ENCODE measurements around the gene SHROOM1.
"Not testable (repeated sequence)": the region's sequence is repeated elsewhere in the genome, so short reads cannot be mapped to it uniquely, and the experiment has no call there.

SHROOM1 gene

GRCh38 chr5:132870801-132871200 lies 40.4 kb upstream of the SHROOM1 start:
- FAIRE-seq, result no peak
- DNase-seq (ENCODE audit: insufficient read length, low spot score), result no peak
- TF ChIP-seq SPI1 (IDR thresholded peaks at IDR 0.05; ENCODE audit: low read depth, low read length) (no peak), POLR2A (IDR thresholded peaks at IDR 0.05; ENCODE audit: low read depth, low read length) (no peak), POLR2AphosphoS5 (IDR thresholded peaks at IDR 0.05; ENCODE audit: low read depth, low read length) (no peak; the same call in 1 of the 2 replicates), PAX5 (IDR thresholded peaks at IDR 0.05; ENCODE audit: insufficient read depth, low read length, severe bottlenecking) (no peak), TAF1 (IDR thresholded peaks at IDR 0.05; ENCODE audit: low read depth, low read length) (no peak), POU2F2 (IDR thresholded peaks at IDR 0.05; ENCODE audit: low read depth, low read length) (no peak)

GRCh38 chr5:132868754-132869153 lies 38.3 kb upstream of the SHROOM1 start:
- FAIRE-seq (no peak), DNase-seq (ENCODE audit: insufficient read length, low spot score) (no peak)
- TF ChIP-seq POLR2AphosphoS5 (IDR thresholded peaks at IDR 0.05; ENCODE audit: low read depth, low read length), result no peak
- no peak for TF ChIP-seq SPI1 (IDR thresholded peaks at IDR 0.05; ENCODE audit: low read depth, low read length)
- no peak for TF ChIP-seq TAF1 (IDR thresholded peaks at IDR 0.05; ENCODE audit: low read depth, low read length)
- no peak for TF ChIP-seq POU2F2 (IDR thresholded peaks at IDR 0.05; ENCODE audit: low read depth, low read length)
- TF ChIP-seq POLR2A (IDR thresholded peaks at IDR 0.05; ENCODE audit: low read depth, low read length), result no peak
- TF ChIP-seq PAX5 (IDR thresholded peaks at IDR 0.05; ENCODE audit: insufficient read depth, low read length, severe bottlenecking), result no peak

- TF ChIP-seq POLR2AphosphoS5 (IDR thresholded peaks at IDR 0.05; ENCODE audit: low read depth, low read length), result no peak
- TF ChIP-seq PAX5 (IDR thresholded peaks at IDR 0.05; ENCODE audit: insufficient read depth, low read length, severe bottlenecking), result no peak
- TF ChIP-seq SPI1 (IDR thresholded peaks at IDR 0.05; ENCODE audit: low read depth, low read length), result no peak
- TF ChIP-seq POU2F2 (IDR thresholded peaks at IDR 0.05; ENCODE audit: low read depth, low read length), result no peak
- no peak for TF ChIP-seq TAF1 (IDR thresholded peaks at IDR 0.05; ENCODE audit: low read depth, low read length)
- no peak for TF ChIP-seq POLR2A (IDR thresholded peaks at IDR 0.05; ENCODE audit: low read depth, low read length)
Measured at GRCh38 chr5:132867046-132867451, 36.6 kb upstream of the SHROOM1 start.

GRCh38 chr5:132866342-132867045 lies 36.0 kb upstream of the SHROOM1 start, which contains the start of the genes GDF9 and UQCRQ:
GDF9 (minus strand) TSS chr5:132866469; CDS start chr5:132864533, 1,936 bp downstream.
UQCRQ (plus strand) TSS chr5:132866642; CDS start chr5:132866882, 240 bp downstream.
- DNase-seq (ENCODE audit: insufficient read length, low spot score), result peak; percentile 92
- peak; percentile 91 for TF ChIP-seq POU2F2 (IDR thresholded peaks at IDR 0.05; ENCODE audit: low read depth, low read length)
- TF ChIP-seq SPI1 (IDR thresholded peaks at IDR 0.05; ENCODE audit: low read depth, low read length), result no peak
- TF ChIP-seq POLR2AphosphoS5 (IDR thresholded peaks at IDR 0.05; ENCODE audit: low read depth, low read length), result peak; percentile 96
- TF ChIP-seq TAF1 (IDR thresholded peaks at IDR 0.05; ENCODE audit: low read depth, low read length), result peak; percentile 81
- TF ChIP-seq PAX5 (IDR thresholded peaks at IDR 0.05; ENCODE audit: insufficient read depth, low read length, severe bottlenecking), result peak; percentile 3
- peak; percentile 98 for TF ChIP-seq POLR2A (IDR thresholded peaks at IDR 0.05; ENCODE audit: low read depth, low read length)
- FAIRE-seq, result peak; percentile 98

More at GRCh38 chr5:132867046-132867451, 36.6 kb upstream of the SHROOM1 start:
- FAIRE-seq (no peak), DNase-seq (ENCODE audit: insufficient read length, low spot score) (no peak)

- no peak for TF ChIP-seq TAF1 (IDR thresholded peaks at IDR 0.05; ENCODE audit: low read depth, low read length)
- no peak for TF ChIP-seq POU2F2 (IDR thresholded peaks at IDR 0.05; ENCODE audit: low read depth, low read length)
- TF ChIP-seq PAX5 (IDR thresholded peaks at IDR 0.05; ENCODE audit: insufficient read depth, low read length, severe bottlenecking), result no peak
- TF ChIP-seq POLR2A (IDR thresholded peaks at IDR 0.05; ENCODE audit: low read depth, low read length), result no peak
- no peak for TF ChIP-seq POLR2AphosphoS5 (IDR thresholded peaks at IDR 0.05; ENCODE audit: low read depth, low read length)
- TF ChIP-seq SPI1 (IDR thresholded peaks at IDR 0.05; ENCODE audit: low read depth, low read length), result no peak
- FAIRE-seq (peak; percentile 55), DNase-seq (ENCODE audit: insufficient read length, low spot score) (no peak)
Measured at GRCh38 chr5:132865668-132866341, 35.4 kb upstream of the SHROOM1 start.

GRCh38 chr5:132860742-132861141 lies 30.3 kb upstream of the SHROOM1 start:
- DNase-seq (ENCODE audit: insufficient read length, low spot score) (no peak), FAIRE-seq (no peak)
- no peak for TF ChIP-seq PAX5 (IDR thresholded peaks at IDR 0.05; ENCODE audit: insufficient read depth, low read length, severe bottlenecking)
- no peak for TF ChIP-seq POU2F2 (IDR thresholded peaks at IDR 0.05; ENCODE audit: low read depth, low read length)
- no peak for TF ChIP-seq POLR2A (IDR thresholded peaks at IDR 0.05; ENCODE audit: low read depth, low read length)
- TF ChIP-seq SPI1 (IDR thresholded peaks at IDR 0.05; ENCODE audit: low read depth, low read length), result no peak
- TF ChIP-seq TAF1 (IDR thresholded peaks at IDR 0.05; ENCODE audit: low read depth, low read length), result no peak
- TF ChIP-seq POLR2AphosphoS5 (IDR thresholded peaks at IDR 0.05; ENCODE audit: low read depth, low read length), result no peak

- no peak for DNase-seq (ENCODE audit: insufficient read length, low spot score)
- TF ChIP-seq POLR2A (IDR thresholded peaks at IDR 0.05; ENCODE audit: low read depth, low read length) (no peak), TAF1 (IDR thresholded peaks at IDR 0.05; ENCODE audit: low read depth, low read length) (no peak)
- FAIRE-seq, result peak; percentile 31
Measured at GRCh38 chr5:132859889-132860437, 29.5 kb upstream of the SHROOM1 start.

GRCh38 chr5:132856011-132856410 lies 25.6 kb upstream of the SHROOM1 start:
- no peak for DNase-seq (ENCODE audit: insufficient read length, low spot score)
- no peak for FAIRE-seq
- TF ChIP-seq POLR2A (IDR thresholded peaks at IDR 0.05; ENCODE audit: low read depth, low read length) (no peak), TAF1 (IDR thresholded peaks at IDR 0.05; ENCODE audit: low read depth, low read length) (no peak)

- not testable (repeated sequence) for FAIRE-seq; DNase-seq (ENCODE audit: insufficient read length, low spot score)
Measured at GRCh38 chr5:132854992-132855391, 24.5 kb upstream of the SHROOM1 start.

- DNase-seq (ENCODE audit: insufficient read length, low spot score) (no peak), FAIRE-seq (no peak)
- TF ChIP-seq TAF1 (IDR thresholded peaks at IDR 0.05; ENCODE audit: low read depth, low read length), result no peak
- TF ChIP-seq POLR2A (IDR thresholded peaks at IDR 0.05; ENCODE audit: low read depth, low read length), result no peak
- no peak for TF ChIP-seq POLR2AphosphoS5 (IDR thresholded peaks at IDR 0.05; ENCODE audit: low read depth, low read length)
- no peak for TF ChIP-seq SPI1 (IDR thresholded peaks at IDR 0.05; ENCODE audit: low read depth, low read length)
- no peak for TF ChIP-seq POU2F2 (IDR thresholded peaks at IDR 0.05; ENCODE audit: low read depth, low read length)
- no peak for TF ChIP-seq PAX5 (IDR thresholded peaks at IDR 0.05; ENCODE audit: insufficient read depth, low read length, severe bottlenecking)
Measured at GRCh38 chr5:132854301-132854700, 23.9 kb upstream of the SHROOM1 start.
